ENCODE measurements around the gene FAM83G.

- no peak for TF ChIP-seq CTCF (IDR thresholded peaks at IDR 0.05)
- no peak for TF ChIP-seq POLR2A (IDR thresholded peaks at IDR 0.05)
Observed at GRCh38 chr17:18978050-18978449, 26.5 kb downstream of the FAM83G start.
